ENCODE data around the gene LRATD1. TPM values are rescaled to one million over a fixed set of nuclear protein-coding genes. Genes with fewer than 3 reads are reported as not detected.

Gene LRATD1
- total RNA-seq, 1 donor from 2014 or later: 23.2 TPM

- no peak for FAIRE-seq
- H3K4me3 ChIP-seq (ENCODE audit: low read depth, low read length): no peak overlapping the region
- H3K27me3 ChIP-seq (ENCODE audit: control insufficient read depth, insufficient read depth, low read length): no peaks in the 10 kb centered on the region
- TF ChIP-seq, protein P1, sequence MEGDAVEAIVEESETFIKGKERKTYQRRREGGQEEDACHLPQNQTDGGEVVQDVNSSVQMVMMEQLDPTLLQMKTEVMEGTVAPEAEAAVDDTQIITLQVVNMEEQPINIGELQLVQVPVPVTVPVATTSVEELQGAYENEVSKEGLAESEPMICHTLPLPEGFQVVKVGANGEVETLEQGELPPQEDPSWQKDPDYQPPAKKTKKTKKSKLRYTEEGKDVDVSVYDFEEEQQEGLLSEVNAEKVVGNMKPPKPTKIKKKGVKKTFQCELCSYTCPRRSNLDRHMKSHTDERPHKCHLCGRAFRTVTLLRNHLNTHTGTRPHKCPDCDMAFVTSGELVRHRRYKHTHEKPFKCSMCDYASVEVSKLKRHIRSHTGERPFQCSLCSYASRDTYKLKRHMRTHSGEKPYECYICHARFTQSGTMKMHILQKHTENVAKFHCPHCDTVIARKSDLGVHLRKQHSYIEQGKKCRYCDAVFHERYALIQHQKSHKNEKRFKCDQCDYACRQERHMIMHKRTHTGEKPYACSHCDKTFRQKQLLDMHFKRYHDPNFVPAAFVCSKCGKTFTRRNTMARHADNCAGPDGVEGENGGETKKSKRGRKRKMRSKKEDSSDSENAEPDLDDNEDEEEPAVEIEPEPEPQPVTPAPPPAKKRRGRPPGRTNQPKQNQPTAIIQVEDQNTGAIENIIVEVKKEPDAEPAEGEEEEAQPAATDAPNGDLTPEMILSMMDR (IDR thresholded peaks at IDR 0.05; ENCODE audit: insufficient read depth, low read length, severe bottlenecking): no peak
- no peak for DNase-seq (ENCODE audit: low read depth)
- H3K36me3 ChIP-seq (ENCODE audit: control insufficient read depth, insufficient read depth, low read length): peaks cover 2% of the 10 kb centered on the region
Observed at GRCh38 chr2:14656146-14656545, 23.6 kb downstream of the LRATD1 start.

- DNase-seq (ENCODE audit: low read depth) (no peak), FAIRE-seq (no peak)
- H3K27me3 ChIP-seq (ENCODE audit: control insufficient read depth, insufficient read depth, low read length): no peaks in the 10 kb centered on the region
- H3K36me3 ChIP-seq (ENCODE audit: control insufficient read depth, insufficient read depth, low read length): no peaks in the 10 kb centered on the region
- H3K4me3 ChIP-seq (ENCODE audit: low read depth, low read length): no peak overlapping the region
- TF ChIP-seq, protein P1 (IDR thresholded peaks at IDR 0.05; ENCODE audit: insufficient read depth, low read length, severe bottlenecking): no peak
Observed at GRCh38 chr2:14661163-14661562, 28.6 kb downstream of the LRATD1 start.

- no peaks in the 10 kb centered on the region for H3K36me3 ChIP-seq (ENCODE audit: control insufficient read depth, insufficient read depth, low read length)
- TF ChIP-seq, protein P1 (IDR thresholded peaks at IDR 0.05; ENCODE audit: insufficient read depth, low read length, severe bottlenecking): no peak
- peak; percentile 58 for FAIRE-seq
- no peak overlapping the region for H3K4me3 ChIP-seq (ENCODE audit: low read depth, low read length)
- no peak for DNase-seq (ENCODE audit: low read depth)
- no peaks in the 10 kb centered on the region for H3K27me3 ChIP-seq (ENCODE audit: control insufficient read depth, insufficient read depth, low read length)
Observed at GRCh38 chr2:14673351-14673875, 40.9 kb downstream of the LRATD1 start.

DNA sequence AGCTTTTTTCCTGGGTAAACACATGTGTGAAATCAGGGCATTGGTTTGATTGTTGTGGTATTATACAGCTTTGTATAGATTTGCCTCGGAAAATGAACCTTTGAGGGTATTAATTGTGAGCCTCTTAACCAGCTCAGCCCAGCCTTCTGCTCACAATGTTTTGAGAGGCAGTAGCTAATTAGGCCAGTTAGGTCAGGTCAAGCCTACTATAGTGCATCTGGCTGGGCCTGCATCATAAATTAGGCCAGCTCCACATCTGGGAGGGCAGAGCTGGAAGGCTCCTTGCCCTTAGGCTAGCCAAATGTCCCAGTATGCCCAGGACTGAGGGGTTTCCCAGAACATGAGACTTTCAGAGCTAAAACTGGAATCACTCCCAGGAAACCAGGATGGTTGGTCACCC is 43.0 kb downstream of the LRATD1 start:
- Histone ChIP-seq H3K4me3 (ENCODE audit: low read depth, low read length) (no peak overlapping the region), H3K36me3 (ENCODE audit: control insufficient read depth, insufficient read depth, low read length) (no peaks in the 10 kb centered on the region), H3K27me3 (ENCODE audit: control insufficient read depth, insufficient read depth, low read length) (no peaks in the 10 kb centered on the region)
- FAIRE-seq: no peak
- TF ChIP-seq, protein P1 (IDR thresholded peaks at IDR 0.05; ENCODE audit: insufficient read depth, low read length, severe bottlenecking): no peak
- DNase-seq (ENCODE audit: low read depth): no peak

DNA sequence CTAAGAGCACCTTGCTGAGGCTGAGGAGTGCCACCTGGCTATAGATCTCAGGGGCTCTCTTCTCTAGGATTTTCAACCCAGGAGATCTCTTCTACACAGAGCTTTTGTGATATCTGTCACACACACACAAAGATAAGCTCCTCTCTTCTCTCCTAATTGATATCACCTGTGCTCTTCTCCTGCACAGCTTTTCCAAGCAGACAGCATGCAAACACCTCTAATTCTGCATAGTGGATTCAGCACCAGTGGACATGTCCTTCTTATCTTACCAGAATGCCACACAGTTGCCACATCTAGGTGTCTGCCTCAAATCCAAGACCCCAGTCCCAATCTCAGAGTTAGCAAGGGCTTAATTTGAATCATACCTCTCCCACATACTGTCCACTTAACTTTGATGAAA is 43.9 kb downstream of the LRATD1 start:
- no peaks in the 10 kb centered on the region for H3K27me3 ChIP-seq (ENCODE audit: control insufficient read depth, insufficient read depth, low read length)
- FAIRE-seq: no peak
- H3K36me3 ChIP-seq (ENCODE audit: control insufficient read depth, insufficient read depth, low read length): no peaks in the 10 kb centered on the region
- TF ChIP-seq, protein P1 (IDR thresholded peaks at IDR 0.05; ENCODE audit: insufficient read depth, low read length, severe bottlenecking): no peak
- H3K4me3 ChIP-seq (ENCODE audit: low read depth, low read length): no peak overlapping the region
- DNase-seq (ENCODE audit: low read depth): no peak

DNA sequence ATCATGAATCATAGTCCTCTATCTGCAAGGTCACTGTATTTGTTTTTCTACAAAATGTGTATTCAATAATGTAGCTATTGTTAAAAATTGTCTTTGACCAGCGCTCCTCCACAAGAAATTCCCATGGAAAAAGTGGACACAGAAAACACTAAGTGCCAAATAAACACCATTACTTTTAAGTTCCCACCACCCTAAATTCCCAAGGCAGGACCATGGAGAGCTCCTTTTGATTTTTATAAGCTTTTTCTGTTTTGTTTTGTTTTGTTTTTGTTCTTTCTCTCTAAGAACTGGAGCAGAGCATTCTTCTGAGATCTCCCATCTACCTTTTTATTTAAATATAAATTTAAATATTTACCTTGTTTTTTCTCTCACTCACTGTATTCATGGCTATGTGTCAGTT is 44.5 kb downstream of the LRATD1 start:
- H3K4me3 ChIP-seq (ENCODE audit: low read depth, low read length): no peak overlapping the region
- no peak for FAIRE-seq

More for the DNA sequence above, 44.5 kb downstream of the LRATD1 start:
- TF ChIP-seq, protein P1 (IDR thresholded peaks at IDR 0.05; ENCODE audit: insufficient read depth, low read length, severe bottlenecking): no peak
- H3K27me3 ChIP-seq (ENCODE audit: control insufficient read depth, insufficient read depth, low read length): no peaks in the 10 kb centered on the region
- no peaks in the 10 kb centered on the region for H3K36me3 ChIP-seq (ENCODE audit: control insufficient read depth, insufficient read depth, low read length)
- DNase-seq (ENCODE audit: low read depth): no peak

Measured in bronchial epithelial cell (primary cell).